ENCODE measurements around the gene ACKR1. TPM values are rescaled to one million over a fixed set of nuclear protein-coding genes. Genes with fewer than 3 reads are reported as not detected.

ACKR1 gene
- total RNA-seq, 1 donor from 2014 or later = 642 TPM

GRCh38 chr1:159188375-159188788 lies 16.3 kb upstream of the ACKR1 start:
- no peaks in the 10 kb centered on the region for H3K4me1 ChIP-seq
- DNase-seq (ENCODE audit: low spot score in 2 of 2) = peak in 1 of 2 donors; percentile 72
- no peaks in the 10 kb centered on the region for H3K27me3 ChIP-seq
- no peaks in the 10 kb centered on the region for H3K9me3 ChIP-seq
- no peaks in the 10 kb centered on the region for H3K36me3 ChIP-seq
- no peak for TF ChIP-seq CTCF (IDR thresholded peaks at IDR 0.05)
- H3K4me3 ChIP-seq = peak overlapping the region in 1 of 2 donors; percentile 50
- intact Hi-C loops (cut with DNase I) = no loop called here
- no peak overlapping the region for H3K27ac ChIP-seq

- intact Hi-C loops (cut with DNase I) = no loop called here
- Histone ChIP-seq H3K36me3 (no peaks in the 10 kb centered on the region), H3K27me3 (no peaks in the 10 kb centered on the region), H3K4me3 (no peak overlapping the region), H3K27ac (no peak overlapping the region), H3K9me3 (no peaks in the 10 kb centered on the region), H3K4me1 (no peaks in the 10 kb centered on the region)
- no peak for DNase-seq (ENCODE audit: low spot score in 2 of 2)
- TF ChIP-seq CTCF (IDR thresholded peaks at IDR 0.05) = no peak
Measured at GRCh38 chr1:159190441-159190840, 14.2 kb upstream of the ACKR1 start.

- Histone ChIP-seq H3K27ac (no peak overlapping the region), H3K36me3 (no peaks in the 10 kb centered on the region), H3K4me1 (no peaks in the 10 kb centered on the region), H3K9me3 (no peaks in the 10 kb centered on the region), H3K27me3 (no peaks in the 10 kb centered on the region), H3K4me3 (no peak overlapping the region)
- DNase-seq (ENCODE audit: low spot score in 2 of 2) = no peak
- no peak for TF ChIP-seq CTCF (IDR thresholded peaks at IDR 0.05)
- intact Hi-C loops (cut with DNase I) = loop anchor here (5.0 kb wide), 1 partner anchor 34 kb away; no protein-coding TSS in a partner anchor
Measured at GRCh38 chr1:159196543-159196942, 8.1 kb upstream of the ACKR1 start.

GRCh38 chr1:159197561-159198557 lies 6.8 kb upstream of the ACKR1 start:
- no peak overlapping the region for H3K27ac ChIP-seq
- H3K36me3 ChIP-seq = no peaks in the 10 kb centered on the region
- no peaks in the 10 kb centered on the region for H3K27me3 ChIP-seq
- no peak overlapping the region for H3K4me3 ChIP-seq
- H3K4me1 ChIP-seq = no peaks in the 10 kb centered on the region
- DNase-seq (ENCODE audit: low spot score in 2 of 2) = peak; percentile 19 to 79
- peak; percentile 39 to 61 (median 50) for TF ChIP-seq CTCF (IDR thresholded peaks at IDR 0.05)
- H3K9me3 ChIP-seq = no peaks in the 10 kb centered on the region
- intact Hi-C loops (cut with DNase I) = loop anchor here (5.0 kb wide), 1 partner anchor 36 kb away; no protein-coding TSS in a partner anchor

GRCh38 chr1:159199901-159200300 lies 4.8 kb upstream of the ACKR1 start:
- intact Hi-C loops (cut with DNase I) = loop anchor here (5.0 kb wide), 1 partner anchor 38 kb away; no protein-coding TSS in a partner anchor
- H3K4me3 ChIP-seq = no peak overlapping the region

More at GRCh38 chr1:159199901-159200300, 4.8 kb upstream of the ACKR1 start:
- H3K27ac ChIP-seq = no peak overlapping the region
- H3K9me3 ChIP-seq = no peaks in the 10 kb centered on the region
- no peak for TF ChIP-seq CTCF (IDR thresholded peaks at IDR 0.05)
- H3K27me3 ChIP-seq = no peaks in the 10 kb centered on the region
- DNase-seq (ENCODE audit: low spot score in 2 of 2) = no peak
- no peaks in the 10 kb centered on the region for H3K4me1 ChIP-seq
- H3K36me3 ChIP-seq = no peaks in the 10 kb centered on the region

Data from ascending aorta (tissue), 2 donors.